ENCODE measurements around the gene TTLL11.

- TF ChIP-seq MAX (IDR thresholded peaks at IDR 0.05) (no peak), CEBPB (IDR thresholded peaks at IDR 0.05) (no peak), TAF1 (IDR thresholded peaks at IDR 0.05; ENCODE audit: low read depth) (no peak)
Observed at GRCh38 chr9:121944711-121945191, 148.4 kb downstream of the TTLL11 start.

All from Ishikawa (cell line).